HG02610 (cell line): ENCODE measurements around the gene TGFBI.
"Not testable (repeated sequence)": the region's sequence is repeated elsewhere in the genome, so short reads cannot be mapped to it uniquely, and the experiment has no call there.

Source experiments
- ATAC-seq: cut with Tn5 transposase; IDR thresholded peaks from one replicate; pipeline ENCODE4 v1.9.1; 2021; ENCODE audit warnings: mild to moderate bottlenecking, moderate library complexity; ENCODE audit not compliant: unreplicated experiment

The TGFBI gene

GRCh38 chr5:136043968-136044610, 15.3 kb downstream of the TGFBI start:
- no peak for ATAC-seq

GRCh38 chr5:136045026-136045425, 16.2 kb downstream of the TGFBI start:
- not testable (repeated sequence) for ATAC-seq

- no peak for ATAC-seq
Measured at GRCh38 chr5:136046246-136046645, 17.5 kb downstream of the TGFBI start.

GRCh38 chr5:136047858-136048257, 19.1 kb downstream of the TGFBI start:
- no peak for ATAC-seq

- ATAC-seq: no peak
Measured at GRCh38 chr5:136048966-136049365, 20.2 kb downstream of the TGFBI start.

GRCh38 chr5:136051486-136052220, 22.9 kb downstream of the TGFBI start:
- ATAC-seq: no peak

- no peak for ATAC-seq
Measured at GRCh38 chr5:136052692-136053335, 24.0 kb downstream of the TGFBI start.

GRCh38 chr5:136053336-136054141, 24.8 kb downstream of the TGFBI start:
- no peak for ATAC-seq

- no peak for ATAC-seq
Measured at GRCh38 chr5:136054142-136055019, 25.6 kb downstream of the TGFBI start.

- ATAC-seq: no peak
Measured at GRCh38 chr5:136055612-136056309, 27.0 kb downstream of the TGFBI start.

- ATAC-seq: no peak
Measured at GRCh38 chr5:136056336-136056735, 27.5 kb downstream of the TGFBI start.

- ATAC-seq: no peak
Measured at GRCh38 chr5:136056771-136057335, 28.1 kb downstream of the TGFBI start.

GRCh38 chr5:136057401-136058038, 28.7 kb downstream of the TGFBI start:
- no peak for ATAC-seq

GRCh38 chr5:136058039-136058971, 29.5 kb downstream of the TGFBI start:
- ATAC-seq: no peak

- no peak for ATAC-seq
Measured at GRCh38 chr5:136058972-136059354, 30.2 kb downstream of the TGFBI start.

- no peak for ATAC-seq
Measured at GRCh38 chr5:136060963-136061362, 32.2 kb downstream of the TGFBI start.

GRCh38 chr5:136061630-136062365, 33.0 kb downstream of the TGFBI start:
- ATAC-seq: no peak
